NB4 (cell line): ENCODE results near the gene TBX10.

Experiments used
- CTCF ChIP-seq: IDR thresholded peaks from one replicate; pipeline ENCODE4 v1.5.1; 2012; ENCODE audit warnings: low read depth, low read length
- MAX ChIP-seq: IDR thresholded peaks from 2 replicates; pipeline ENCODE4 v1.6.1; 2011; ENCODE audit warnings: low read depth, low read length
- POLR2A ChIP-seq: IDR thresholded peaks from 2 replicates; pipeline ENCODE4 v1.6.1; 2011; ENCODE audit warnings: mild to moderate bottlenecking; ENCODE audit not compliant: insufficient read length; ENCODE audit errors: extremely low read depth

DNA sequence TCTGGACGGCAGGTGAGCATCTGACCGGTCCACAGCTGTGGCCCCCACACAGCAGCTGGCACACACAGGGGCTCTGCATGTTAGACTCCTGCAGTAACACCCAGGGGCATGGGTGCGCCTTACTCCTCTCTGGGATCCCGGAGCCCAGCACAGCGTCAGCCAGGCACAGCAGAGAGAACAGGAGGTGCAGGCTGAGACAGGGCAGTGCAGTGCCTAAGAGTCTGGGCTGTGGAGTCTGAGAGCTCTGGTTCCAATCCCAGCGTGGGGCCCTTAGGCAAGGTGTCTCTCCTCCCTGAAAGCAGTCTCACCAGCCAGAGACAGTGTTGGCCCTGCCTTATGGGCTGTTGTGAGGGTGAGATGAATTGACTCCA lies 12.1 kb downstream of the TBX10 start:
- TF ChIP-seq MAX (no peak), POLR2A (no peak), CTCF (no peak)
